Pancreas (tissue), 10 donors: ENCODE measurements around the gene PXYLP1. TPM values are rescaled to one million over a fixed set of nuclear protein-coding genes. Genes with fewer than 3 reads are reported as not detected.

ENCODE experiments used
- ATAC-seq, 4 donors: fragments of 200-7000 bp; cut with Tn5 transposase; one replicate each; pipeline versions ENCODE4 v1.8.0 to v1.9.1; 2020; ENCODE audit warnings: mild to moderate bottlenecking in 4 of 4, moderate library complexity in 4 of 4
- DNase-seq, 6 donors: peaks; one replicate each; pipeline ENCODE4 v3.0.0-alpha.2; 2020
- FAIRE-seq: peaks from 2 replicates; lab custom pipeline; 2012; peaks lifted over from hg19 to GRCh38; lab: Jason Lieb, UNC
- H3K27ac ChIP-seq, 4 donors: fragments of 200-600 bp; sonication (generic); 1 replicate in 3 of 4; 2 replicates in 1 of 4; pipeline versions ENCODE4 v1.5.0 to v1.8.0; 2020
- H3K27me3 ChIP-seq, 4 donors: fragments of 200-600 bp; one replicate each; pipeline ENCODE4 v1.8.0; 2021
- H3K36me3 ChIP-seq, 3 donors: fragments of 200-600 bp; sonication (generic) in 1 of 3; one replicate each; pipeline versions ENCODE4 v1.5.0 to v1.8.0; 2020 to 2021
- H3K4me1 ChIP-seq, 3 donors: fragments of 200-600 bp; one replicate each; pipeline ENCODE4 v1.8.0; 2021
- H3K4me3 ChIP-seq, 4 donors: fragments of 200-600 bp; sonication (generic) in 2 of 4; one replicate each; pipeline versions ENCODE4 v1.5.0 to v1.8.0; 2020 to 2021
- H3K9me3 ChIP-seq, 4 donors: fragments of 200-600 bp; one replicate each; pipeline ENCODE4 v1.8.0; 2021
- CTCF ChIP-seq, 4 donors: fragments of 200-600 bp; sonication (generic) in 3 of 4; IDR thresholded peaks; one replicate each; pipeline versions ENCODE4 v1.5.0 to v1.8.0; 2021; ENCODE audit warnings: antibody characterized with exemption in 4 of 4
- WGBS, 2 donors: extraction: QIAGEN DNeasy Blood & Tissue Kit; methylation state at CpG; one replicate each; pipeline ENCODE4 v1.1.7; 2013; 5-methylcytosine and 5-hydroxymethylcytosine counted together
- intact Hi-C, 3 donors: fragments of 100-400 bp; cut with DNase I; formaldehyde crosslinking; loops; one replicate each; pipeline versions ENCODE4 v1.11.1 to v1.14.2; 2022
- polyA plus RNA-seq, 2 donors: library from polyadenylated mRNA; stranded (reverse); fragments of 200-250 nt; gene quantifications; one replicate each; pipeline ENCODE4 v1.2.3, GENCODE V29; 2013
- total RNA-seq, 6 donors: library from RNA; stranded (reverse); fragmentation: NEBNext Ultra II Directional in 4 of 6; extraction: Animal tissue kit (Norgen Biotek cat#: 25700) in 4 of 6; gene quantifications; one replicate each; pipeline versions ENCODE4 v1.2.1 to v1.2.4, GENCODE V29; 2021 to 2023
- donor health status: healthy with polysubstance abuse.
- donor health status: DM: no; HTN: no; CAD: no; lungs with moderate emphysema.
- donor health status: DM: no; HTN: no; CAD: no.
- donor health status: control.
- donor health status: control.
- donor health status: Bipolar disorder and iron deficiency.
- donor health status: DM: yes; HTN: yes; CAD: no.
- donor health status: DM: no; HTN: no; CAD: no.
- donor health status: DM: no; HTN: no; CAD: no.
- donor health status: DM: yes; HTN: yes; CAD: no.

Gene PXYLP1
- total and polyA plus RNA-seq, 8 donors = 6.0 to 11.6 (median 7.7) TPM

DNA sequence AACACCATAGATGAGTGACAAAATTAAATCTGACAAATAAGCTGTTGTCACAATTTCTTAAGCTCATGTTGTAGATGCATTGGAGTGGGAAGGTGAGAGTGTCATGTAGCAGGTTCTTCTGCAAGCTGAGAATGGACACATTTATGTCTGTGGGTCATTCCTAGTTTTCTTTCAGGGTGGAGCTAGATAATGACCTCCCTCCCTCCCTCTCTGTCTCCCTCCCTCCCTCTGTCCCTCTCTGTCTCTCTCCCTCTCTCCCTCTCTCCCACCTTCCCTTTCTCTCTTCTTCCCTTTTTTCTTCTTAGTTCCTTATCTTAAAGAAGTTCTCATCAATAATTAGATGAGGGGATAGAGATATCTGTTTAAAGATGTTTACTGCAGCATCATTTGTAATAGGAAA is 36.0 kb downstream of the PXYLP1 start:
- no peaks in the 10 kb centered on the region for H3K36me3 ChIP-seq
- FAIRE-seq (no peak), DNase-seq (no peak), ATAC-seq (no peak)
- peaks cover 0 to 3% (median 0%) of the 10 kb centered on the region in 3 donors for H3K4me1 ChIP-seq
- TF ChIP-seq CTCF (IDR thresholded peaks at IDR 0.05) = no peak
- intact Hi-C loops = no loop called here
- H3K27ac ChIP-seq = no peak overlapping the region
- H3K27me3 ChIP-seq = no peaks in the 10 kb centered on the region
- no peak overlapping the region for H3K4me3 ChIP-seq
- H3K9me3 ChIP-seq = no peaks in the 10 kb centered on the region

DNA sequence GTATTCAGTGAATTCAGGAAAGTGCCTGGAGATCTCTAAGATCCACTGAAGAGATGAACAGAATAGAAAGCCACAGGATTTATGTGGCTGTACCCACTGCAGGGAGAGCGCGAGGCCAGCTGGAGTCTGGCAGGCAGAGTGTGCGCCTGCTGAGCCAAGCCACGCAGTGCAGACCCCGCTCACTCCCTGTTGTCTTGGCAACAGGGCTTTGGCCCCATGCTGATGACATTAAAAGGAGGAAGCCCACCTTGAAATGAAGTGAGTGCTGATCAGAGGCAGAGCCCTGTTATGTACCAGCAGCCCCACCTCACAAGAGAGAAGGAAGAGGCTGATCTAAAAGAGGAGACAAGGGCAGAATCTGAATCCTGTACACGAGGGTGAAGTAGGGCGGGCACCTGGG is 36.7 kb downstream of the PXYLP1 start:
- intact Hi-C loops = no loop called here
- Histone ChIP-seq H3K27ac (no peak overlapping the region), H3K27me3 (no peaks in the 10 kb centered on the region), H3K4me3 (no peak overlapping the region), H3K9me3 (no peaks in the 10 kb centered on the region), H3K36me3 (no peaks in the 10 kb centered on the region), H3K4me1 (peaks cover 0 to 3% (median 0%) of the 10 kb centered on the region in 3 donors)
- DNase-seq (no peak), FAIRE-seq (no peak), ATAC-seq (no peak)
- no peak for TF ChIP-seq CTCF (IDR thresholded peaks at IDR 0.05)
- 87 to 95% methylated on average over 7 of the region's 7 CpGs for WGBS, 2 donors

GRCh38 chr3:141268791-141269190 is 37.2 kb downstream of the PXYLP1 start:
- H3K27me3 ChIP-seq = no peaks in the 10 kb centered on the region
- peaks cover 0 to 3% (median 0%) of the 10 kb centered on the region in 3 donors for H3K4me1 ChIP-seq
- FAIRE-seq (no peak), ATAC-seq (no peak), DNase-seq (no peak)
- no peaks in the 10 kb centered on the region for H3K36me3 ChIP-seq
- WGBS, 2 donors = 87 to 100% methylated on average over 4 of the region's 4 CpGs
- H3K9me3 ChIP-seq = no peaks in the 10 kb centered on the region
- no peak overlapping the region for H3K27ac ChIP-seq
- TF ChIP-seq CTCF (IDR thresholded peaks at IDR 0.05) = no peak
- intact Hi-C loops = no loop called here
- no peak overlapping the region for H3K4me3 ChIP-seq

- Histone ChIP-seq H3K27ac (no peak overlapping the region), H3K9me3 (no peaks in the 10 kb centered on the region), H3K27me3 (no peaks in the 10 kb centered on the region), H3K4me3 (no peak overlapping the region), H3K4me1 (peaks cover 0 to 3% (median 0%) of the 10 kb centered on the region in 3 donors), H3K36me3 (no peaks in the 10 kb centered on the region)
- intact Hi-C loops = no loop called here
- DNase-seq = no peak
- WGBS, 2 donors = 90 to 93% methylated on average over 3 of the region's 3 CpGs
- no peak for FAIRE-seq
- no peak for ATAC-seq
- TF ChIP-seq CTCF (IDR thresholded peaks at IDR 0.05) = no peak
Measured at GRCh38 chr3:141269961-141270360, 38.3 kb downstream of the PXYLP1 start.

DNA sequence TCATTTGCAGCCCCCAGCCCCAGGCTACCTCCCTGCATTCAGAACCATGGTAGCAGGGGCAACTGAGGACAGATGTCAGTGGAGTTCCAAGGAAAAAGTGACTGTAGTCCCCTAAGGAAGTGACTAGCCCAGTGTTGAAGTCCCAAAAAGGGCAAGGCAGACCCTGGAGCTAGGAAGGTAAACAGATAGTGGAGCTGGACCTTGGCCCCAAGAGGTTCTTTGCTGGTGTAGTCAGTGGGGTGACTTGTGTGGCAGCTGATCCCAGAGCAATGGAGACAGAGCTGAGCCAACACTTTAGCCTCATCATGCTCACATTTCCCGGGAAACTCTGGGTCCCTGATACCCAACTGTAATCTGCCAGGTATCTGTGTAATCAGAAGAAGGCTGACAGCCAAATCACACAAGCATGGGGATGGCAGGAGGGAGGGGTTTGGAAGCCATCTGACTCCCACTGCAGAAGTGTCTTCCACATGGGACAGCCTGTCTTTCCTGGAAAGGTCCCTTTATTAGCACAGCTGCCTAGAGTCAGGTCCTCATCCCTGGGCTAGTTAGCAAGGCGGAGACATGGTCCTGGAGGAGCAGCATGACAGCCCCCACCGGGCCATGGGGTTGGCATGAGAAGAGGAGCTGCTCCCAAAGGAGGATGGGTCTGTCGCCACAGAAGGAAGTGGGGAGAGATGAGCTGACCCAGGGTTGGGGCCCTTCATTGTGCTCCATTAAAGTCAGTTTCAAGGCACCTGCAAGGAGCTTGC is 39.8 kb downstream of the PXYLP1 start:
- no peak for FAIRE-seq
- ATAC-seq = peak in 1 of 4 donors; percentile 25
- peaks cover 0 to 3% (median 0%) of the 10 kb centered on the region in 3 donors for H3K4me1 ChIP-seq
- no peak overlapping the region for H3K27ac ChIP-seq
- 71 to 73% methylated on average over 4 of the region's 4 CpGs for WGBS, 2 donors
- H3K9me3 ChIP-seq = no peaks in the 10 kb centered on the region
- no peak for TF ChIP-seq CTCF (IDR thresholded peaks at IDR 0.05)
- H3K4me3 ChIP-seq = no peak overlapping the region
- intact Hi-C loops = no loop called here
- no peak for DNase-seq
- no peaks in the 10 kb centered on the region for H3K27me3 ChIP-seq
- H3K36me3 ChIP-seq = no peaks in the 10 kb centered on the region
